Endometrium (tissue), 2 donors: Measurements from ENCODE around the gene EIF2B4.
"Not testable (repeated sequence)": the region's sequence is repeated elsewhere in the genome, so short reads cannot be mapped to it uniquely, and the experiment has no call there.

Experiments used
- FAIRE-seq: peaks from 2 replicates; lab custom pipeline; 2012; peaks lifted over from hg19 to GRCh38; lab: Jason Lieb, UNC
- donor health status: control.
- donor health status: control.

EIF2B4 gene

DNA sequence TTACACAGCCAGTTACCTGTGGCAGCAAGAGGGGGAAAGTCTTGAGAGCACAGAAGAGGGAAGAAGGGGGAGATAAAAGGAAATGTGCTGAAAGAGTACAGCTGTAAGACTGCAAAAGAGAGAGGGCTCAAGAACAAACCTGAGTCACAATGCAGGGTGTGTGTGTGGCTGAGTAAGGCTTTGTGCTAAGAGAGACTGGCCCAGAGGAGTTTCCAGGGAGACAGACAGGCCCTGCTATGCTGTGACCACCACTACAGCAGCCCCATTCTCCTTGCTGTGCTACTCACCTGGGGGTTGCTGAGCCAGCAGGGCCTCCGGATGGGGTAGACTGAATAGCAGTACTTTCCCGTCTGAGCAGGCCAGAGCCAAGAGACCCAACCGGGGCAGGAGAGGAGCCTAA is 34.8 kb downstream of the EIF2B4 start:
- no peak for FAIRE-seq

GRCh38 chr2:27324720-27325119 is 45.4 kb downstream of the EIF2B4 start:
- no peak for FAIRE-seq

DNA sequence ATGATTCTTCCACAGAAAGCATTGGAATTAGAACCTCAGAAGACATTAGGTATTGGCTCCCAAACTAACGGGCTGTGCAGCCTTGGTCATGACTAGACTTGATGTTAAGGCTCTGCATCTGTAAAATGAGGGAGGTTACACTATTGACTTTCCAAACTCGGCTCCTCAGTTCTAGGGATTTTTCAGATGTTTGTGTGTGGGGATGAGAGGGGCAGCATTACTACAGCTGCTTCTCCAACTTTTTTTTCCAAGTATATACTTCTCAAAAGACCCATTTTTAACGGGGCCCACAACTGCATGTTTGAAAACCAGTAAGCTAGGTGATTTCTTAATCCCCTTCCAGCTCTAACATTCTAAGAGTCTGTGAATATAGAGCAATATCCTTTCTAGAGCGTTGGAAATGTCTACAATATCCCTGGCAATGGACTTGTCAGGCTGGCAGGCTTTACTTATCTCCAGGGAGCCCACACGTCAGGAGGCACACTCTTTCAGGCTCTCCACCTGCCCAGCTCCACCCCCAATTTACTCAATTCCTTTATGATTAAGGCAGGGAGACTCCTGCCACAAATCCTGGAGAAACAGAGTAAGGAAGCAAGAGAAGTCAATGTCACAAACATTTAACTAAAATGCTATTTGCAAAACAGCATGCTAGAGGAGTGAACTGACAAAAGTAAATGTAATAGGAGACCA is 46.4 kb downstream of the EIF2B4 start:
- FAIRE-seq = no peak

- FAIRE-seq = no peak
Measured at GRCh38 chr2:27322766-27323595, 47.2 kb downstream of the EIF2B4 start, which contains the start of gene MPV17. MPV17 (minus strand) TSS chr2:27323097; CDS start chr2:27322517, 580 bp downstream.

DNA sequence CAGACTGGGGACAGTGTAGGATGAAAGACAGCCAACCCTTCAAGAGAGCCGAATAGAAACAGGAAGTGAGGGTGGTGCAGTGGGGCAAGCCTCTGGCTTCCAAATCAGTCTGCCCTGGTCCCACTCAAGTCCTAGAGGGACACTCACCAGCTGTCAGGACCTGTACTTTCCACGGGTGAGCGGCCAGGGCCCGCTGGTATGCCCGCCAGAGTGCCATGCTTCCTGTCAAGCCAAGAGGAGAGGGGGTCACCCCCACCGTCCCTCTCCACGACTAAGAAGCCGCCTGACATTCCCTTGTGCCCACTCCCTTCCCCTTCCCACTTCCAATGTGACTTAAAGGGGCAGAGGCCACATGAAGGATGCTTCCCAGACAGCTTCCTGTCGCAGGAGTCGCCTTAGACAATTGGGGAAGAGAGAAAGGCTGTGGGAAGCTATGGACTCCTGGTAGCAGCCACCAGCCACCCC is 47.8 kb downstream of the EIF2B4 start:
- FAIRE-seq = no peak

- FAIRE-seq = no peak
Measured at GRCh38 chr2:27320958-27321543, 49.1 kb downstream of the EIF2B4 start.

- not testable (repeated sequence) for FAIRE-seq
Measured at GRCh38 chr2:27319839-27320238, 50.3 kb downstream of the EIF2B4 start.

- no peak for FAIRE-seq
Measured at GRCh38 chr2:27316655-27317412, 53.3 kb downstream of the EIF2B4 start.

GRCh38 chr2:27315122-27315521 is 55.0 kb downstream of the EIF2B4 start:
- FAIRE-seq = no peak

- FAIRE-seq = no peak
Measured at GRCh38 chr2:27314709-27315108, 55.4 kb downstream of the EIF2B4 start.
